ENCODE results near the gene GRAP2.

GRAP2 gene

GRCh38 chr22:39935612-39936011, 34.7 kb downstream of the GRAP2 start:
- in situ Hi-C loops (cut with HindIII; ENCODE audit: low sequenced_read_pairs): no loop called here
- DNase-seq (ENCODE audit: low read depth): no peak
- no peak overlapping the region for H3K4me3 ChIP-seq (ENCODE audit: low read depth, low read length)
- no peak for TF ChIP-seq CTCF (IDR thresholded peaks at IDR 0.05; ENCODE audit: low read depth, low read length, missing control alignments)

- no peak for DNase-seq (ENCODE audit: low read depth)
- TF ChIP-seq CTCF (IDR thresholded peaks at IDR 0.05; ENCODE audit: low read depth, low read length, missing control alignments): no peak
- H3K4me3 ChIP-seq (ENCODE audit: low read depth, low read length): no peak overlapping the region
- in situ Hi-C loops (cut with HindIII; ENCODE audit: low sequenced_read_pairs): no loop called here
Measured at GRCh38 chr22:39936523-39937145, 35.8 kb downstream of the GRAP2 start.

- H3K4me3 ChIP-seq (ENCODE audit: low read depth, low read length): no peak overlapping the region
- DNase-seq (ENCODE audit: low read depth): no peak
- in situ Hi-C loops (cut with HindIII; ENCODE audit: low sequenced_read_pairs): no loop called here
- TF ChIP-seq CTCF (IDR thresholded peaks at IDR 0.05; ENCODE audit: low read depth, low read length, missing control alignments): no peak
Measured at GRCh38 chr22:39937906-39938305, 37.0 kb downstream of the GRAP2 start.

GRCh38 chr22:39938509-39939111, 37.7 kb downstream of the GRAP2 start:
- in situ Hi-C loops (cut with HindIII; ENCODE audit: low sequenced_read_pairs): no loop called here
- no peak for TF ChIP-seq CTCF (IDR thresholded peaks at IDR 0.05; ENCODE audit: low read depth, low read length, missing control alignments)
- no peak for DNase-seq (ENCODE audit: low read depth)
- H3K4me3 ChIP-seq (ENCODE audit: low read depth, low read length): no peak overlapping the region

GRCh38 chr22:39939830-39940229, 38.9 kb downstream of the GRAP2 start:
- TF ChIP-seq CTCF (IDR thresholded peaks at IDR 0.05; ENCODE audit: low read depth, low read length, missing control alignments): no peak

GRCh38 chr22:39940757-39941305, 39.9 kb downstream of the GRAP2 start:
- H3K4me3 ChIP-seq (ENCODE audit: low read depth, low read length): no peak overlapping the region
- in situ Hi-C loops (cut with HindIII; ENCODE audit: low sequenced_read_pairs): no loop called here
- TF ChIP-seq CTCF (IDR thresholded peaks at IDR 0.05; ENCODE audit: low read depth, low read length, missing control alignments): no peak
- DNase-seq (ENCODE audit: low read depth): no peak

More at GRCh38 chr22:39939830-39940229, 38.9 kb downstream of the GRAP2 start:
- no peak for DNase-seq (ENCODE audit: low read depth)
- no peak overlapping the region for H3K4me3 ChIP-seq (ENCODE audit: low read depth, low read length)
- in situ Hi-C loops (cut with HindIII; ENCODE audit: low sequenced_read_pairs): no loop called here
